H9 (cell line): ENCODE data around the gene ENGASE. TPM values are rescaled to one million over a fixed set of nuclear protein-coding genes. Genes with fewer than 3 reads are reported as not detected.

Source experiments
- DNase-seq: peaks from one replicate; pipeline ENCODE4 v3.0.0-alpha.2; 2017
- H2AFZ ChIP-seq: one replicate; pipeline ENCODE4 v1.6.1; 2013; ENCODE audit warnings: mild to moderate bottlenecking, low read length, control low read depth, moderate library complexity
- H2AK5ac ChIP-seq: 2 replicates; pipeline ENCODE4 v1.6.1; 2013; ENCODE audit warnings: low read length, control low read depth, mixed read lengths; ENCODE audit not compliant: insufficient read length
- H2BK120ac ChIP-seq: one replicate; pipeline ENCODE4 v1.6.1; 2013; ENCODE audit warnings: low read depth, mild to moderate bottlenecking, low read length, control low read depth, inconsistent platforms; ENCODE audit not compliant: poor library complexity, severe bottlenecking
- H2BK12ac ChIP-seq: 2 replicates; pipeline ENCODE4 v1.6.1; 2013; ENCODE audit warnings: low read length, control low read depth, mixed read lengths, low read depth; ENCODE audit not compliant: insufficient read length
- H2BK15ac ChIP-seq: 2 replicates; pipeline ENCODE4 v1.6.1; 2013; ENCODE audit warnings: low read depth, low read length, control low read depth
- H2BK20ac ChIP-seq: one replicate; pipeline ENCODE4 v1.6.1; 2013; ENCODE audit warnings: low read depth, mild to moderate bottlenecking, low read length, control low read depth, inconsistent platforms; ENCODE audit not compliant: poor library complexity, severe bottlenecking
- H2BK5ac ChIP-seq: 2 replicates; pipeline ENCODE4 v1.6.1; 2013; ENCODE audit warnings: low read length, control low read depth, mixed read lengths; ENCODE audit not compliant: insufficient read length
- H3K14ac ChIP-seq: 2 replicates; pipeline ENCODE4 v1.6.1; 2013; ENCODE audit warnings: low read length, control low read depth; ENCODE audit not compliant: insufficient read depth
- H3K18ac ChIP-seq: 2 replicates; pipeline ENCODE4 v1.6.1; 2013; ENCODE audit warnings: low read depth, mild to moderate bottlenecking, mixed read lengths, low read length, control low read depth; ENCODE audit not compliant: insufficient read length
- H3K23ac ChIP-seq: 2 replicates; pipeline ENCODE4 v1.6.1; 2013; ENCODE audit warnings: low read length, control low read depth, mixed read lengths, low read depth; ENCODE audit not compliant: insufficient read length
- H3K23me2 ChIP-seq: 2 replicates; pipeline ENCODE4 v1.6.1; 2013; ENCODE audit warnings: low read depth, mild to moderate bottlenecking, mixed read lengths, low read length, control low read depth; ENCODE audit not compliant: insufficient read length, poor library complexity, severe bottlenecking
- H3K27ac ChIP-seq: 2 replicates; pipeline ENCODE4 v1.5.1; 2013; ENCODE audit warnings: low read length, control low read depth, mixed read lengths, low read depth; ENCODE audit not compliant: insufficient read length
- H3K27me3 ChIP-seq: 2 replicates; pipeline ENCODE4 v1.6.1; 2013; ENCODE audit warnings: low read length, control low read depth, inconsistent platforms; ENCODE audit not compliant: insufficient read depth
- H3K4ac ChIP-seq: 2 replicates; pipeline ENCODE4 v1.6.1; 2013; ENCODE audit warnings: low read depth, mild to moderate bottlenecking, control low read depth, inconsistent platforms, low read length, moderate library complexity
- H3K4me1 ChIP-seq: 2 replicates; pipeline ENCODE4 v1.6.1; 2013; ENCODE audit warnings: low read length, control low read depth, inconsistent platforms; ENCODE audit not compliant: insufficient read depth
- H3K4me2 ChIP-seq: 2 replicates; pipeline ENCODE4 v1.6.1; 2013; ENCODE audit warnings: low read length, control low read depth, mixed read lengths; ENCODE audit not compliant: insufficient read length, insufficient read depth
- H3K56ac ChIP-seq: 2 replicates; pipeline ENCODE4 v1.6.1; 2013; ENCODE audit warnings: low read depth, mild to moderate bottlenecking, mixed read lengths, low read length, control low read depth; ENCODE audit not compliant: insufficient read length
- H3K79me1 ChIP-seq: 2 replicates; pipeline ENCODE4 v1.6.1; 2013; ENCODE audit warnings: low read depth, mild to moderate bottlenecking, moderate library complexity, low read length, control low read depth, inconsistent platforms; ENCODE audit not compliant: insufficient read depth, poor library complexity, severe bottlenecking
- H3K79me2 ChIP-seq: 2 replicates; pipeline ENCODE4 v1.6.1; 2013; ENCODE audit warnings: low read length, control low read depth, inconsistent platforms; ENCODE audit not compliant: insufficient read depth
- H3K9ac ChIP-seq: 2 replicates; pipeline ENCODE4 v1.6.1; 2013; ENCODE audit warnings: low read length, control low read depth, mixed read lengths; ENCODE audit not compliant: insufficient read length; ENCODE audit errors: extremely low read depth
- H3K9me3 ChIP-seq: one replicate; pipeline ENCODE4 v1.6.1; 2013; ENCODE audit warnings: low read depth, low read length, inconsistent platforms; ENCODE audit not compliant: control insufficient read depth
- H3T11ph ChIP-seq: one replicate; pipeline ENCODE4 v1.6.1; 2013; ENCODE audit warnings: mild to moderate bottlenecking, low read length, control low read depth, inconsistent platforms
- H4K20me1 ChIP-seq: one replicate; pipeline ENCODE4 v1.6.1; 2013; ENCODE audit not compliant: control insufficient read depth, insufficient read length, insufficient read depth
- H4K5ac ChIP-seq: 2 replicates; pipeline ENCODE4 v1.6.1; 2013; ENCODE audit warnings: low read depth, mild to moderate bottlenecking, mixed read lengths, low read length, control low read depth; ENCODE audit not compliant: insufficient read length
- H4K8ac ChIP-seq: replicated peaks from 2 replicates; pipeline ENCODE4 v1.6.1; 2013; ENCODE audit warnings: low read length, control low read depth, mixed read lengths, low read depth; ENCODE audit not compliant: insufficient read length
- H4K91ac ChIP-seq: 2 replicates; pipeline ENCODE4 v1.6.1; 2013; ENCODE audit warnings: low read depth, mild to moderate bottlenecking, moderate library complexity, mixed read lengths, low read length, control low read depth; ENCODE audit not compliant: insufficient read length
- H3K27ac Mint-ChIP-seq, 3 experiments: 2 replicates in 2 of 3; 3 replicates in 1 of 3; pipeline ENCODE4 v1.8.0; 2020 to 2021; ENCODE audit warnings: mixed read lengths in 3 of 3, mild to moderate bottlenecking in 1 of 3, moderate library complexity in 1 of 3
- H3K27me3 Mint-ChIP-seq: 2 replicates; pipeline ENCODE4 v1.8.0; 2021; ENCODE audit warnings: low read depth, mild to moderate bottlenecking, moderate library complexity, mixed read lengths
- H3K36me3 Mint-ChIP-seq, 3 experiments: 2 replicates in 2 of 3; 3 replicates in 1 of 3; pipeline ENCODE4 v1.8.0; 2020 to 2021; ENCODE audit warnings: low read depth in 3 of 3, mixed read lengths in 3 of 3; ENCODE audit not compliant: insufficient read depth in 1 of 3
- H3K4me1 Mint-ChIP-seq, 2 experiments: 2 replicates each; pipeline ENCODE4 v1.8.0; 2020; ENCODE audit warnings: mixed read lengths in 2 of 2
- H3K4me3 Mint-ChIP-seq, 2 experiments: 2 replicates in 1 of 2; 3 replicates in 1 of 2; pipeline ENCODE4 v1.8.0; 2020 to 2021; ENCODE audit warnings: mild to moderate bottlenecking in 2 of 2, mixed read lengths in 2 of 2, moderate library complexity in 1 of 2
- H3K9me3 Mint-ChIP-seq, 2 experiments: 2 replicates in 1 of 2; 3 replicates in 1 of 2; pipeline ENCODE4 v1.8.0; 2020; ENCODE audit warnings: mild to moderate bottlenecking in 2 of 2, mixed read lengths in 2 of 2, moderate library complexity in 1 of 2
- WGBS: extraction: QIAGEN DNeasy Blood & Tissue Kit; methylation state at CpG from one replicate; pipeline ENCODE4 v1.1.7; 2013; ENCODE audit warnings: missing lambda C conversion rate, low lambda C conversion rate, mixed read lengths; ENCODE audit not compliant: insufficient read length; ENCODE audit errors: extremely low coverage; 5-methylcytosine and 5-hydroxymethylcytosine counted together
- total RNA-seq: library from RNA; stranded (reverse); gene quantifications from 2 replicates; pipeline ENCODE4 v1.2.1, GENCODE V29; 2021
- TF ChIP-seq, protein P1 (sequence below): fragments of 200-600 bp; sonication (generic); conservative IDR thresholded peaks from 3 replicates; pipeline ENCODE4 v1.8.0; 2021; ENCODE audit warnings: antibody characterized with exemption, mild to moderate bottlenecking

ENGASE gene
- total RNA-seq, 1 experiment from 2014 or later, result 20.6 TPM

GRCh38 chr17:79065105-79065670 lies 9.4 kb upstream of the ENGASE start:
- no peaks in the 10 kb centered on the region for H3K79me1 ChIP-seq
- TF ChIP-seq, protein P1, sequence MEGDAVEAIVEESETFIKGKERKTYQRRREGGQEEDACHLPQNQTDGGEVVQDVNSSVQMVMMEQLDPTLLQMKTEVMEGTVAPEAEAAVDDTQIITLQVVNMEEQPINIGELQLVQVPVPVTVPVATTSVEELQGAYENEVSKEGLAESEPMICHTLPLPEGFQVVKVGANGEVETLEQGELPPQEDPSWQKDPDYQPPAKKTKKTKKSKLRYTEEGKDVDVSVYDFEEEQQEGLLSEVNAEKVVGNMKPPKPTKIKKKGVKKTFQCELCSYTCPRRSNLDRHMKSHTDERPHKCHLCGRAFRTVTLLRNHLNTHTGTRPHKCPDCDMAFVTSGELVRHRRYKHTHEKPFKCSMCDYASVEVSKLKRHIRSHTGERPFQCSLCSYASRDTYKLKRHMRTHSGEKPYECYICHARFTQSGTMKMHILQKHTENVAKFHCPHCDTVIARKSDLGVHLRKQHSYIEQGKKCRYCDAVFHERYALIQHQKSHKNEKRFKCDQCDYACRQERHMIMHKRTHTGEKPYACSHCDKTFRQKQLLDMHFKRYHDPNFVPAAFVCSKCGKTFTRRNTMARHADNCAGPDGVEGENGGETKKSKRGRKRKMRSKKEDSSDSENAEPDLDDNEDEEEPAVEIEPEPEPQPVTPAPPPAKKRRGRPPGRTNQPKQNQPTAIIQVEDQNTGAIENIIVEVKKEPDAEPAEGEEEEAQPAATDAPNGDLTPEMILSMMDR, result peak; percentile 87
- no peak overlapping the region for H3K4me3 Mint-ChIP-seq
- no peaks in the 10 kb centered on the region for H3K9me3 ChIP-seq
- peak; percentile 73 for DNase-seq
- no peak overlapping the region for H2BK12ac ChIP-seq
- no CpG with 5 or more reads among the region's 10 CpGs for WGBS
- no peak overlapping the region for H2BK5ac ChIP-seq
- no peaks in the 10 kb centered on the region for H3K27me3 ChIP-seq
- H3K56ac ChIP-seq, result no peak overlapping the region
- peaks cover 21% of the 10 kb centered on the region for H3K27me3 Mint-ChIP-seq
- H4K5ac ChIP-seq, result no peak overlapping the region
- H2BK15ac ChIP-seq, result no peak overlapping the region
- H3K36me3 Mint-ChIP-seq, result no peaks in the 10 kb centered on the region
- H4K20me1 ChIP-seq, result no peaks in the 10 kb centered on the region
- no peak overlapping the region for H3K9ac ChIP-seq
- peaks cover 2% of the 10 kb centered on the region in 2 experiments; a peak in 3 of 4 replicates for H3K4me1 Mint-ChIP-seq
- no peak overlapping the region for H3K4ac ChIP-seq
- no peak overlapping the region for H3K4me2 ChIP-seq
- H4K8ac ChIP-seq, result no peak overlapping the region
- no peak overlapping the region for H3K27ac ChIP-seq
- H2AFZ ChIP-seq, result peak overlapping the region; percentile 100
- H2BK20ac ChIP-seq, result no peak overlapping the region
- no peak overlapping the region for H2BK120ac ChIP-seq
- no peak overlapping the region for H4K91ac ChIP-seq
- no peaks in the 10 kb centered on the region for H3K23me2 ChIP-seq
- H2AK5ac ChIP-seq, result no peak overlapping the region
- H3T11ph ChIP-seq, result no peak overlapping the region
- H3K9me3 Mint-ChIP-seq, result no peaks in the 10 kb centered on the region
- H3K23ac ChIP-seq, result no peak overlapping the region
- no peak overlapping the region for H3K18ac ChIP-seq
- H3K14ac ChIP-seq, result no peak overlapping the region
- no peaks in the 10 kb centered on the region for H3K79me2 ChIP-seq
- H3K27ac Mint-ChIP-seq, result no peak overlapping the region
- H3K4me1 ChIP-seq, result no peaks in the 10 kb centered on the region
